HepG2 (cell line): Measurements from ENCODE around the gene YIPF7. TPM values are rescaled to one million over a fixed set of nuclear protein-coding genes. Genes with fewer than 3 reads are reported as not detected.

Experiments used
- ATAC-seq: fragments of 200-7000 bp; cut with Tn5 transposase; 3 replicates; pipeline ENCODE4 v1.9.1; 2020; ENCODE audit warnings: mild to moderate bottlenecking, moderate library complexity
- BruUV-seq: library from RNA; stranded (reverse); fragments of 400-500 nt; replicated peaks from 2 replicates; lab custom pipeline; 2021; lab: Mats Ljungman, UMichigan
- CTCF ChIA-PET: fragments of 300-600 bp; formaldehyde crosslinking; extraction: SDS; loops from one replicate; lab custom pipeline; 2021; ENCODE audit warnings: low total read pairs, inconsistent platforms, low intra/inter-chr PET ratio; lab: Yijun Ruan, JAX
- POLR2A ChIA-PET: fragments of 350-600 bp; sonication (Branson Sonifier 250); formaldehyde crosslinking; loops from one replicate; lab custom pipeline; 2020; ENCODE audit warnings: antibody characterized with exemption, inconsistent platforms; lab: Yijun Ruan, JAX
- DNase-seq: peaks from one replicate; pipeline ENCODE4 v3.0.0-alpha.2; 2015; ENCODE audit warnings: low spot score
- FAIRE-seq: peaks from 3 replicates; lab custom pipeline; 2011; peaks lifted over from hg19 to GRCh38; lab: Jason Lieb, UNC
- H2AFZ ChIP-seq: one replicate; pipeline ENCODE4 v1.6.1; 2011; ENCODE audit warnings: low read length, inconsistent platforms
- H3K27ac ChIP-seq: fragments of 300-600 bp; 3 replicates; pipeline ENCODE4 v1.8.0; 2011; ENCODE audit warnings: mixed run types, mild to moderate bottlenecking, mixed read lengths, low read length, inconsistent platforms; ENCODE audit not compliant: insufficient read depth; ENCODE audit errors: extremely low read length
- H3K27me3 ChIP-seq, 2 experiments: fragments of 200-600 bp in 1 of 2; 2 replicates in 1 of 2; 3 replicates in 1 of 2; pipeline versions ENCODE4 v1.6.0 to v1.8.0; 2011; ENCODE audit warnings: low read length in 2 of 2, mild to moderate bottlenecking in 2 of 2, moderate library complexity in 2 of 2, inconsistent platforms in 1 of 2; ENCODE audit not compliant: insufficient read depth in 2 of 2, control insufficient read depth in 1 of 2
- H3K36me3 ChIP-seq, 2 experiments: fragments of 200-600 bp in 1 of 2; replicated peaks in 1 of 2; 2 replicates in 1 of 2; 3 replicates in 1 of 2; pipeline versions ENCODE4 v1.5.1 to v1.8.0; 2011; ENCODE audit warnings: low read length in 2 of 2, inconsistent platforms in 1 of 2; ENCODE audit not compliant: insufficient read depth in 2 of 2, control insufficient read depth in 1 of 2
- H3K4me1 ChIP-seq: 2 replicates; pipeline ENCODE4 v1.5.1; 2012; ENCODE audit warnings: low read length, inconsistent platforms; ENCODE audit not compliant: insufficient read depth
- H3K4me2 ChIP-seq: 2 replicates; pipeline ENCODE4 v1.6.0; 2011; ENCODE audit warnings: low read depth, low read length, inconsistent platforms
- H3K4me3 ChIP-seq, 3 experiments: fragments of 200-600 bp in 1 of 3; sonication (generic), shearing (Covaris generic) in 1 of 3; replicated peaks in 1 of 3; 2 replicates each; pipeline ENCODE4 v1.5.1; 2011 to 2016; ENCODE audit warnings: low read length in 3 of 3, inconsistent platforms in 2 of 3, low read depth in 2 of 3, mild to moderate bottlenecking in 2 of 3, control low read depth in 1 of 3, mixed read lengths in 1 of 3; ENCODE audit not compliant: insufficient read depth in 1 of 3
- H3K79me2 ChIP-seq: one replicate; pipeline ENCODE4 v1.6.1; 2011; ENCODE audit warnings: low read length, inconsistent platforms; ENCODE audit not compliant: insufficient read depth
- H3K9ac ChIP-seq: 2 replicates; pipeline ENCODE4 v1.6.0; 2011; ENCODE audit warnings: mild to moderate bottlenecking, low read depth, low read length, inconsistent platforms; ENCODE audit not compliant: insufficient read depth
- H3K9me3 ChIP-seq: 2 replicates; pipeline ENCODE4 v1.5.1; 2012; ENCODE audit warnings: mild to moderate bottlenecking, low read length
- H4K20me1 ChIP-seq: 2 replicates; pipeline ENCODE4 v1.6.0; 2011; ENCODE audit warnings: inconsistent platforms, mild to moderate bottlenecking, low read length, moderate library complexity; ENCODE audit not compliant: insufficient read depth
- ARNT ChIP-seq: fragments of 450-650 bp; IDR thresholded peaks from 2 replicates; pipeline ENCODE4 v1.6.1; 2017
- CBX1 ChIP-seq: IDR thresholded peaks from one replicate; pipeline ENCODE4 v1.6.1; 2016; ENCODE audit warnings: antibody characterized with exemption, low read depth
- GPBP1L1 ChIP-seq: sonication (generic); formaldehyde crosslinking; IDR thresholded peaks from 2 replicates; pipeline ENCODE4 v1.5.0; 2020; ENCODE audit warnings: mild to moderate bottlenecking, missing genetic modification reagents
- HHEX ChIP-seq: IDR thresholded peaks from 2 replicates; pipeline ENCODE4 v1.6.1; 2016; ENCODE audit warnings: control low read depth
- HIVEP1 ChIP-seq: sonication (generic); formaldehyde crosslinking; IDR thresholded peaks from 2 replicates; pipeline ENCODE4 v1.4.0; 2020; ENCODE audit warnings: mild to moderate bottlenecking, missing genetic modification reagents
- HMGA1 ChIP-seq: sonication (generic); formaldehyde crosslinking; conservative IDR thresholded peaks from 2 replicates; pipeline ENCODE4 v1.4.0; 2020; ENCODE audit warnings: missing genetic modification reagents
- IKZF1 ChIP-seq: fragments of 450-650 bp; IDR thresholded peaks from 2 replicates; pipeline ENCODE4 v1.7.1; 2016
- NFYB ChIP-seq: sonication (generic); formaldehyde crosslinking; IDR thresholded peaks from 2 replicates; pipeline ENCODE4 v1.4.0; 2020; ENCODE audit warnings: missing genetic modification reagents
- POLR2A ChIP-seq, 2 experiments: IDR thresholded peaks; 2 replicates each; pipeline ENCODE4 v1.6.1; 2011; ENCODE audit warnings: low read depth in 2 of 2, low read length in 2 of 2, mild to moderate bottlenecking in 1 of 2, moderate library complexity in 1 of 2; ENCODE audit not compliant: insufficient read depth in 1 of 2
- POLR2AphosphoS2 ChIP-seq: IDR thresholded peaks from 2 replicates; pipeline ENCODE4 v1.6.1; 2011; ENCODE audit warnings: low read depth, low read length, improper control_type of control experiment
- ZFX ChIP-seq: sonication (generic); formaldehyde crosslinking; IDR thresholded peaks from 2 replicates; pipeline ENCODE4 v1.4.0; 2020; ENCODE audit warnings: mild to moderate bottlenecking, low read depth, missing genetic modification reagents, moderate library complexity
- ZHX2 ChIP-seq, 2 experiments: sonication (generic) in 1 of 2; formaldehyde crosslinking in 1 of 2; IDR thresholded peaks; 2 replicates each; pipeline versions ENCODE4 v1.6.1 to v1.9.0; 2014 to 2022; ENCODE audit warnings: antibody characterized with exemption in 1 of 2, borderline replicate concordance in 1 of 2, inconsistent platforms in 1 of 2, low read depth in 1 of 2, missing genetic modification reagents in 1 of 2
- ZMAT5 ChIP-seq: sonication (generic); formaldehyde crosslinking; IDR thresholded peaks from 2 replicates; pipeline ENCODE4 v1.5.0; 2020; ENCODE audit warnings: mild to moderate bottlenecking, low read depth, missing genetic modification reagents, borderline replicate concordance
- ZNF350 ChIP-seq: sonication (generic); formaldehyde crosslinking; IDR thresholded peaks from 2 replicates; pipeline ENCODE4 v1.4.0; 2020; ENCODE audit warnings: mild to moderate bottlenecking, low read depth, missing genetic modification reagents, borderline replicate concordance
- ZNF556 ChIP-seq: sonication (generic); formaldehyde crosslinking; IDR thresholded peaks from 2 replicates; pipeline ENCODE4 v1.4.0; 2020; ENCODE audit warnings: mild to moderate bottlenecking, missing genetic modification reagents, borderline replicate concordance
- ZNF576 ChIP-seq: sonication (generic); formaldehyde crosslinking; IDR thresholded peaks from 2 replicates; pipeline ENCODE4 v1.4.0; 2020; ENCODE audit warnings: mild to moderate bottlenecking, missing genetic modification reagents
- ZNF891 ChIP-seq: sonication (generic); formaldehyde crosslinking; IDR thresholded peaks from 2 replicates; pipeline ENCODE4 v1.5.0; 2020; ENCODE audit warnings: mild to moderate bottlenecking, missing genetic modification reagents
- ZSCAN30 ChIP-seq: sonication (generic); formaldehyde crosslinking; IDR thresholded peaks from 2 replicates; pipeline ENCODE4 v1.5.0; 2020; ENCODE audit warnings: mild to moderate bottlenecking, missing genetic modification reagents
- WGBS: methylation state at CpG from one replicate; pipeline ENCODE4 v1.1.6; 2017; ENCODE audit warnings: low lambda C conversion rate; 5-methylcytosine and 5-hydroxymethylcytosine counted together
- in situ Hi-C: cut with HindIII; loops from 2 replicates; pipeline ENCODE4 v1.10.0; 2017; ENCODE audit warnings: low pct_unique_long_range_greater_than_20kb; ENCODE audit not compliant: extremely low pct_ligation_motif_present
- intact Hi-C: fragments of 100-400 bp; cut with micrococcal nuclease; formaldehyde crosslinking; loops from one replicate; pipeline ENCODE4 v1.10.0; 2022; ENCODE audit not compliant: unreplicated experiment
- polyA plus RNA-seq, 8 experiments: library from polyadenylated mRNA; depleted of rRNA in 3 of 8; stranded (reverse) in 7 of 8; unstranded in 1 of 8; fragments of >200 nt; fragmentation: Illumina TruSeq in 4 of 8; extraction: Trizol in 4 of 8; gene quantifications; 2 replicates each; pipeline versions ENCODE4 v1.2.1 to v1.2.3, GENCODE V29; 2011 to 2016; ENCODE audit warnings: low read depth in 4 of 8, missing spikeins in 1 of 8, mixed read lengths in 1 of 8; ENCODE audit not compliant: insufficient read depth in 1 of 8
- total RNA-seq, 5 experiments: library from RNA; depleted of rRNA; stranded (reverse); fragments of >200 nt; fragmentation: Illumina TruSeq; extraction: Trizol; gene quantifications; 2 replicates each; pipeline ENCODE4 v1.2.3, GENCODE V29; 2016; ENCODE audit warnings: low read depth in 1 of 5

YIPF7 gene
- total and polyA plus RNA-seq, 2 of the 13 experiments (the other 11 are each of a cell fraction or from before 2014, with no cell fraction given) = 0.12 TPM; not detected in 1

GRCh38 chr4:44623676-44624075, 27.7 kb downstream of the YIPF7 start:
- no peak overlapping the region for H3K9ac ChIP-seq
- H3K27me3 ChIP-seq = no peaks in the 10 kb centered on the region
- ATAC-seq = no peak
- H3K4me1 ChIP-seq = no peaks in the 10 kb centered on the region
- DNase-seq = no peak
- no peaks in the 10 kb centered on the region for H3K9me3 ChIP-seq
- H3K27ac ChIP-seq = no peak overlapping the region
- BruUV-seq = no TSS peak
- in situ Hi-C loops = no loop called here
- no peak overlapping the region for H3K4me2 ChIP-seq
- H2AFZ ChIP-seq = no peak overlapping the region
- no peaks in the 10 kb centered on the region for H3K79me2 ChIP-seq
- H4K20me1 ChIP-seq = no peaks in the 10 kb centered on the region
- FAIRE-seq = no peak
- WGBS = 0% methylated on average over 1 of the region's 1 CpG
- H3K4me3 ChIP-seq = no peak overlapping the region
- intact Hi-C loops = no loop called here
- POLR2A ChIA-PET = no interaction called here
- H3K36me3 ChIP-seq = no peaks in the 10 kb centered on the region
- CTCF ChIA-PET = no interaction called here
- no peak for TF ChIP-seq ZMAT5
- no peak for TF ChIP-seq HIVEP1 (CRISPR knock-in tag)
- TF ChIP-seq HHEX (CRISPR knock-in tag) = no peak
- TF ChIP-seq POLR2AphosphoS2 = no peak
- no peak for TF ChIP-seq ZFX
- no peak for TF ChIP-seq ZNF576 (CRISPR knock-in tag)
- no peak for TF ChIP-seq ZNF891 (CRISPR knock-in tag)
- no peak for TF ChIP-seq ZNF350 (CRISPR knock-in tag)
- TF ChIP-seq ARNT = no peak
- no peak for TF ChIP-seq POLR2A (IDR thresholded peaks at IDR 0.05; ENCODE audit: insufficient read depth in 1 of 2, low read depth in 2 of 2, low read length in 2 of 2)
- no peak for TF ChIP-seq HMGA1 (CRISPR knock-in tag)
- TF ChIP-seq IKZF1 = no peak
- no peak for TF ChIP-seq ZSCAN30 (CRISPR knock-in tag)
- TF ChIP-seq GPBP1L1 (CRISPR knock-in tag) = no peak
- TF ChIP-seq NFYB (CRISPR knock-in tag) = no peak
- TF ChIP-seq CBX1 = no peak
- no peak for TF ChIP-seq ZNF556 (CRISPR knock-in tag)
- no peak for TF ChIP-seq ZHX2 (IDR thresholded peaks at IDR 0.05; ENCODE audit: low read depth)
- no peak for TF ChIP-seq ZHX2 (CRISPR knock-in tag; IDR thresholded peaks at IDR 0.05; ENCODE audit: borderline replicate concordance)
